Measurements from ENCODE around the gene RTP5. TPM values are rescaled to one million over a fixed set of nuclear protein-coding genes. Genes with fewer than 3 reads are reported as not detected.

Gene RTP5
- total RNA-seq, 4 donors from 2014 or later, result 0.33 TPM; not detected in 3

DNA sequence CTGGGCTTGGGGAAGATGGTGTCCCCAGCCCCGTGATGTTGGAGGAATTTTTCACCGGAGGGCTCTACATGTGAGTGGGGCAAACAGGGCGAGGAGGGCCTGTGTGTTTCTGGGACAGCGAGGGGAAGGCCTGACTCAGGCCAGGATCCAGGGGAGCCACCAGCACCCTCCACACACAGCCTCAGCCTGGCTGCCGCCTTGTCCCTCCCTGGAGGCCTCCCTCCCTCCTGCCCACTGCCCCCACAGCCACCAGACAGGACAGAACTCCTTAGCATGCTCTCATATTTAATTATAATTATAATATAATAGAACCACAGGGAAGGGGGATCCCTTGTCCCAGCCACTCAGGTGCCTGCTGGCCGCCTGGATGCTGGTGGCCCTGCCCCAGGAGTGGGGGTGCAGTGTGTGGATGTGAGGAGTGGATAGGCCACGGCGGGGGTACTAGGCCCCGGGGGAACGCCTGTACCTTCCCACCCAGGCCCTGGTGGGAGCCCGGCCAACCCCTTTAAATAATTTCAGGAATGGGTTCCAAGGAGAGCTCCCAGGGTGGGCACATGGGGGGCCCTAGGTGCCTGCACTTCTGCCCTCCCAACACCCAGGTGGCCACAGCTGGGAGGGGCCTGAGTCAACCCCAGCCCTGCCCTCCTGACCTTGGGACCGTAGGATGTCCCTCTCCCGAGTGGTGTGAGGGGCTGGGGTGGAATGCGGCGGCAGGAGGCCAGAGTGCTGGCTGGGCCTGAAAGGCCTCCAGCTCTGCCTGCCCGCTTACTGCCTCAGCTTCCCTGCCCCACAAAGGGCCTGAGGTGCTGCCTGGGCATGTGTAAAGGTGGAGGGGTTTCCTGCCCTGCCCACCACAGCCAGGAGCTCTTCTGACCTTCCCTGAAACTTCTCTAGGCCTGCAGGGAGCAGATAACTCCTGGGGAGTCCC lies 19.6 kb upstream of the RTP5 start:
- TF ChIP-seq, protein P1, sequence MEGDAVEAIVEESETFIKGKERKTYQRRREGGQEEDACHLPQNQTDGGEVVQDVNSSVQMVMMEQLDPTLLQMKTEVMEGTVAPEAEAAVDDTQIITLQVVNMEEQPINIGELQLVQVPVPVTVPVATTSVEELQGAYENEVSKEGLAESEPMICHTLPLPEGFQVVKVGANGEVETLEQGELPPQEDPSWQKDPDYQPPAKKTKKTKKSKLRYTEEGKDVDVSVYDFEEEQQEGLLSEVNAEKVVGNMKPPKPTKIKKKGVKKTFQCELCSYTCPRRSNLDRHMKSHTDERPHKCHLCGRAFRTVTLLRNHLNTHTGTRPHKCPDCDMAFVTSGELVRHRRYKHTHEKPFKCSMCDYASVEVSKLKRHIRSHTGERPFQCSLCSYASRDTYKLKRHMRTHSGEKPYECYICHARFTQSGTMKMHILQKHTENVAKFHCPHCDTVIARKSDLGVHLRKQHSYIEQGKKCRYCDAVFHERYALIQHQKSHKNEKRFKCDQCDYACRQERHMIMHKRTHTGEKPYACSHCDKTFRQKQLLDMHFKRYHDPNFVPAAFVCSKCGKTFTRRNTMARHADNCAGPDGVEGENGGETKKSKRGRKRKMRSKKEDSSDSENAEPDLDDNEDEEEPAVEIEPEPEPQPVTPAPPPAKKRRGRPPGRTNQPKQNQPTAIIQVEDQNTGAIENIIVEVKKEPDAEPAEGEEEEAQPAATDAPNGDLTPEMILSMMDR (IDR thresholded peaks at IDR 0.05; ENCODE audit: low read depth), result no peak

DNA sequence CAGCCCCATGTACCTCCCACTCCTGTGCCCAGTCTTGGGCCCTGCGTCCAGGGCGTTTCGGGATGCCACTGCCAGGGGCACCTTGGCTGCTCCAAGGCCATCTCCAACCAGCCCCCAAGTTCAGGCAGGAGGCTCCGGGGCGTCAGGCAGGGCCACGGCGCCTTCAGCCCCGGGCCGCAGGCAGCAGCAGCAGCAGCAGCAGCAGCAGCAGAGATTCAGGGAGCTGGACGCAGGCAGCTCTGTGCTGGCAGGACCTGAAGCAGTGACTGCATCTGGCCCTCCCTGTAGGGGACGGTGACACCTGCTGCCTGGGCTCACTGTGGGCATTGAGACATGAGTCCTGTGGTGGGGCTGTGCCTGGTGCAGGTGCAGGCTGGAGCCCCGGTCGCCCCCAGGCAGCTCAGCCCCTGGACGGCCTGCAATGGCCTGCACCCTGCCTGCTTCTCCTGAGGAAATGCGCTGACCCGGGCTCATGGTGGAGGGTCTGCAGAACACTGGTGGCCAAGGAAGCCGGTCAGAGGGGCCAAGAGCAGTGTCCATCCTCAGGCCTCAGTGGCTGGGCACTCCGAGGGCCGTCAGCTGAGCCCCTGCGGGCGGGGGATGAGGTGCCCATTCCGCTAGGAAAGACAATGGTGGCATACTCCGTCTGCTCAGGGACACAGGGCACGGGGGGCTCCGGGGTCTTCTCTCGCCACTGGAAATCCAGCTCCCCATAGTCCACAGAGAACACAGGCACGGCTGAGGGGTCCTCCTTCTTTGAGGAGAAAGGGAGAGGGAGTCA lies 18.8 kb upstream of the RTP5 start:
- TF ChIP-seq, protein P1 (IDR thresholded peaks at IDR 0.05; ENCODE audit: low read depth), result no peak

DNA sequence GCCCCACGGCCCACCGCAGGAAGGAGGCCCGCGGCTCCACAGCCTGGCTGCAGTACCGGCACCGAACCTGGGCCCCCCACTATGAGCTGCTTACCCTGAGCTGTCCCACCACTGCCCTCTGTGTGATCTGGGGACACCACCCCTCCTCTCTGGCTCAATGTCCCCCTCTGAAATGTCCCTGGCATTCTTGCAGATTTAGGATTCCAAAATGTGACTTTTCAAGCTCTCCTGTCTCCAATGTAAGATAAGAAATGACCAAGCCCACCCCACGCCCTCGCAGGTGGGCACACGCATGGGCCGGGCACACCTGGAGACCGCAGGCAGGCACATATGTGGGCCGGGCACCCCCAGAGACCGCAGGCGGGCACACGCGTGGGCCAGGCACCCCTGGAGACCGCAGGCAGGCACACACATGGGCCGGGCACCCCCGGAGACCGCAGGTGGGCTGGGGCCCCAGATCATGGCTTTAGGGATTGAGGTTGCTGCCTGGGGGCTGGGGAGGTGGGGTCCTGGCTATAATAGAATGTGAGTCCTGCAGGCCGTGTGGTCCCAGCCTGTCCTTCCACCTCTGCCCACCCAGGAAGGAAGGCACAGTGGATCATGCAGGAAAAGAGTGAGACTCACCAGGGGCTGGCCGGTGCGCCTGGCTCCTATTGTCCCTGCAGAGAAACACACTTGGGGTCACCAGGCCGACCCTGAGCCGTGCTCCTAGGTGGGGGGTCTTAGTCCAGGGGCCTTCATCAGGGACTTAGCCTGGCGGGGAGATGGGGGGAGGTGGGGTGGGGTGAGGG lies 18.0 kb upstream of the RTP5 start:
- TF ChIP-seq, protein P1 (IDR thresholded peaks at IDR 0.05; ENCODE audit: low read depth), result no peak

DNA sequence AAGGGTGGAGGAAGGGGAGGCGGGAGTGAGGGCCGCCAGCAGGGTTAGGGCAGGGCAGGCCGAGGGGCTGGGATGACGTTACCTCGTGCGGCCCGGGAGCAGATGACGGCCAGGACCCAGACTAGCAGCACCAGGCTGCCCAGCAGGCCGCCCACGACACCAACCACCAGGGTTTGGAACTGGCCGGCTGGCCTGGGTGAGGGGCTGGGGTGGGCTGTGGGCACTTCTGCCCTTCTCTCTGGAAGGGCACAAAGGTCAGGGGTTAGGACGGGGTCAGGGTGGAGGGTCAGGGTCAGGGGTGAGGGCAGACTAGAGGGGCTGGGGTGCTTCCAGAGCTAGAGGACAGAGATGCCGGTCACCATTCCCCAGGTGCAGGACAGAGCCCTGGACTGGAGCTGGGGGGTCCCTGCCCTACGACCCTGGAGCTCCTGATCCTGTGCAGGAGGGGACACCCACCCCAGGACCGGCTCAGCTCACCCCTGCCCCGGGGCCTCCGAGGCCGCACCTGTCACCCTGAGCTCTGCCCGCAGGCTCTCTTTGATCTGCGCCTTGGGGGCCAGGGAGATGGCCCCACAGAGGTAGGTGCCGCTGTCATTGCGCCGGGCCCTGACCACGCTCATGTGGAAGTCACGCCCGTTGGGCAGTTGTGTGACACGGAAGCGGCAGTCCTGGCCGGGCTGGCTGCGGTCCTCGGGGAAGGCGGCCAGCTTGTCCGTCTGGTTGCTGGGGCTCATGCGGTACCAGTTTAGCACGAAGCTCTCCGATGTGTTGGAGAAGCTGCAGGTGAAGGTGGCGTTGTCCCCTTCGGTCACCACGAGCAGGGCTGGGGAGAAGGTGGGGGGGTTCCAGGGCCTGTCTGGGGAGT lies 17.2 kb upstream of the RTP5 start:
- TF ChIP-seq, protein P1 (IDR thresholded peaks at IDR 0.05; ENCODE audit: low read depth), result no peak

DNA sequence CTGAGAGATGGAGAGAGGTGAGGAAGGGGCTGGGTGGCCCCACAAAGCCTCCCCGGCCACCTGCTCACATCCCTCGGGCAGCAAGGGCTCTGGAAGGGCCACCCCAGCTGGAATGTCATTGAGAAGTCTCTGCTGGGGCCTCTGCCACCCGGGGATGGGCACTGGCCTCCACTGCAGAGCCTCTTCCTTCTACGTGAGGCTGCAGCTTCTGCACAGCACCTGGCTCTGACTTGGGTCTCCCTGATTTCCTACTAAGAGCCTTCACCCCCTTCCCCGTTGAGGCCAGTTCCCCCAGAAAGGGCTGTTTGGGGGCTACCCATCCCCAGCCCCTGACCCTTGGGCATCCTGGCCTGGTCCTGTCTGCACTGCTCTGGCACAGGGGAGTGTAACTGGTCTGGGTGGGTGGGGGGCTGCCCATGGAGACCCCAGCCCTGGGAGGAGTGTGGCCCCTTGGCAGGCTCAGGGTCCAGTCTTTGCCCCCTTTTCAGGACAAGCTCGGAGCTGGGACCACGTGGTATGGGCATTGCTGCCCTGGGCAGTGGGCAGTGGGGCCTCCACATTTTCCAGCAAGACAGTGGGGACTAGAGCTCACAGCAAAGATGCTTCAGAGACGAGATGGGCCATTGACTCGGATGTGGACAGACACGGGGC lies 16.4 kb upstream of the RTP5 start:
- TF ChIP-seq, protein P1 (IDR thresholded peaks at IDR 0.05; ENCODE audit: low read depth), result no peak

DNA sequence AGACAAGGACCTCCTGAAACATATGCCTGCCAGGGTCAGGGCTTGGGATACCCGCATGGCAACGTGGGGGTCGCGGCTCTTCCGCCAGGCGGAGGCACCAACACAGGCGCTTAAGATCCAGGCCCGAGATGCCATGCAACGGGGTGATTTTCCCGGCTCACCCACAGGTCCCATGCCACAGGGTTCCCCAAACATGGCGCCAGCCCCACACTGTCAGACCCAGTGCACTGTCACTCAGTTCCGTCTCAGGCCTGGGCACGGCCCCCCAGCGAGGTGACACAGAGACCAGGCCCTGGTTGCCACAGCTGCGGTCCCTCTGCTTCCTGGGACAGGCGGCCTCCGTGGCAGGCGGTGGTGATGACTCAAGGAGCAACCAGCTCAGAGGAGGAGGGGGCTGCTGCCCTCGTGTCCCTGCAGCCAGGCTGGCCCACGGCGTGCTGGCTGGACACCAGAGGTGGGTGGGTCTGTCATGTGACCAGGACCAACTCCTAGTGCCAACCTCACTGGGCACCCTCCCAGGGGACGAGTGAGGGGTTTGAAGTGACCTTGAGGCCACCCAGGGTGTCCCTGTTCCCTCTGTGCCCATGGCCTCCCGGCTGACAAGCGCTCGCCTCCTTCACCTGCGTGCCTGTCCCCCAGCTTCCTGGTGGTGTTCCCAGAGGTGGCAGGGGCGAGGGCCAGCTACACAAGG lies 15.7 kb upstream of the RTP5 start:
- TF ChIP-seq, protein P1 (IDR thresholded peaks at IDR 0.05; ENCODE audit: low read depth), result no peak

All from subcutaneous adipose tissue (tissue), 4 donors.